ENCODE measurements around the gene CDK18.
"Not testable (repeated sequence)": the region's sequence is repeated elsewhere in the genome, so short reads cannot be mapped to it uniquely, and the experiment has no call there.

The CDK18 gene

GRCh38 chr1:205504311-205505075 is at the start of gene CDK18:
TSS of gene CDK18 (plus strand) at chr1:205504669. CDS start at chr1:205523168, 18,499 bp downstream.
- peak; percentile 50 for DNase-seq

GRCh38 chr1:205454903-205455335 is 49.5 kb upstream of the CDK18 start:
- DNase-seq, result no peak

- no peak for DNase-seq
These were observed 48.7 kb upstream of the CDK18 start, which contains the start of gene BLACAT1 for GRCh38 chr1:205455581-205456382. TSS of gene BLACAT1 (minus strand) at chr1:205456045.

GRCh38 chr1:205456383-205456867 is 48.0 kb upstream of the CDK18 start:
- peak; percentile 19 for DNase-seq

GRCh38 chr1:205456868-205457745 is 47.4 kb upstream of the CDK18 start:
- peak; percentile 16 for DNase-seq

- DNase-seq, result peak; percentile 57
These were observed 45.5 kb upstream of the CDK18 start for GRCh38 chr1:205458777-205459566.

GRCh38 chr1:205465392-205465791 is 39.1 kb upstream of the CDK18 start:
- no peak for DNase-seq

- DNase-seq, result no peak
These were observed 37.8 kb upstream of the CDK18 start for GRCh38 chr1:205466595-205467220.

- DNase-seq, result no peak
These were observed 34.3 kb upstream of the CDK18 start for GRCh38 chr1:205470131-205470530.

GRCh38 chr1:205472737-205473441 is 31.6 kb upstream of the CDK18 start:
- DNase-seq, result no peak

- no peak for DNase-seq
These were observed 31.0 kb upstream of the CDK18 start for GRCh38 chr1:205473475-205473874.

GRCh38 chr1:205473966-205474365 is 30.5 kb upstream of the CDK18 start:
- no peak for DNase-seq

- no peak for DNase-seq
These were observed 29.9 kb upstream of the CDK18 start for GRCh38 chr1:205474571-205474970.

GRCh38 chr1:205475855-205476254 is 28.6 kb upstream of the CDK18 start:
- DNase-seq, result no peak

- DNase-seq, result no peak
These were observed 27.8 kb upstream of the CDK18 start for GRCh38 chr1:205476648-205477047.

GRCh38 chr1:205477121-205477758 is 27.2 kb upstream of the CDK18 start:
- DNase-seq, result no peak

GRCh38 chr1:205477759-205478247 is 26.7 kb upstream of the CDK18 start:
- no peak for DNase-seq

- DNase-seq, result not testable (repeated sequence)
These were observed 25.5 kb upstream of the CDK18 start for GRCh38 chr1:205478985-205479384.

GRCh38 chr1:205480349-205480985 is 24.0 kb upstream of the CDK18 start:
- DNase-seq, result peak; percentile 67

All from activated CD4-positive, alpha-beta T cell treated with anti-CD3 and anti-CD28 coated beads for 48 hours (primary cell).